Neural crest cell (in vitro differentiated cells): ENCODE data around the gene EHBP1L1. TPM values are rescaled to one million over a fixed set of nuclear protein-coding genes. Genes with fewer than 3 reads are reported as not detected.

Experiments
- DNase-seq: peaks from one replicate; pipeline ENCODE4 v3.0.0; 2021; ENCODE audit warnings: low read depth, mixed read lengths, low spot score
- H3K27ac Mint-ChIP-seq: one replicate; pipeline ENCODE4 v1.8.0; 2021; ENCODE audit warnings: mild to moderate bottlenecking, mixed read lengths; ENCODE audit not compliant: unreplicated experiment
- H3K27me3 Mint-ChIP-seq: 2 replicates; pipeline ENCODE4 v1.8.0; 2021; ENCODE audit warnings: low read depth, mild to moderate bottlenecking, mixed read lengths
- H3K36me3 Mint-ChIP-seq: 2 replicates; pipeline ENCODE4 v1.8.0; 2021; ENCODE audit warnings: low read depth, mild to moderate bottlenecking, mixed read lengths
- H3K4me1 Mint-ChIP-seq: 2 replicates; pipeline ENCODE4 v1.8.0; 2021; ENCODE audit warnings: mixed read lengths
- H3K4me3 Mint-ChIP-seq: one replicate; pipeline ENCODE4 v1.8.0; 2021; ENCODE audit warnings: mild to moderate bottlenecking, mixed read lengths
- H3K9me3 Mint-ChIP-seq: 2 replicates; pipeline ENCODE4 v1.8.0; 2021; ENCODE audit warnings: mixed read lengths
- CTCF ChIP-seq: fragments of 200-600 bp; sonication (generic); conservative IDR thresholded peaks from 2 replicates; pipeline ENCODE4 v1.5.0; 2021; ENCODE audit warnings: antibody characterized with exemption, mild to moderate bottlenecking
- total RNA-seq: library from RNA; stranded (reverse); gene quantifications from 2 replicates; pipeline ENCODE4 v1.2.1, GENCODE V29; 2021

The EHBP1L1 gene
- total RNA-seq, 1 donor from 2014 or later, result 13.6 TPM

- DNase-seq, result no peak
- H3K36me3 Mint-ChIP-seq, result no peaks in the 10 kb centered on the region
- H3K27me3 Mint-ChIP-seq, result peaks cover 17% of the 10 kb centered on the region
- peak within 1 kb of the TSS; percentile 52 for H3K27ac Mint-ChIP-seq
- H3K4me1 Mint-ChIP-seq, result peaks cover 46% of the 10 kb centered on the region
- H3K4me3 Mint-ChIP-seq, result peak within 1 kb of the TSS; percentile 84
- TF ChIP-seq CTCF, result no peak
- no peaks in the 10 kb centered on the region for H3K9me3 Mint-ChIP-seq
These were observed 17.6 kb upstream of the EHBP1L1 start, which contains the start of gene LTBP3 for GRCh38 chr11:65558002-65558929. TSS of gene LTBP3 (minus strand) at chr11:65558359. CDS start at chr11:65557959, 400 bp downstream.

- peak overlapping the region; percentile 35 for H3K27ac Mint-ChIP-seq
- peak overlapping the region; percentile 74 for H3K4me3 Mint-ChIP-seq
- H3K4me1 Mint-ChIP-seq, result peaks cover 46% of the 10 kb centered on the region
- no peak for TF ChIP-seq CTCF
- peaks cover 17% of the 10 kb centered on the region for H3K27me3 Mint-ChIP-seq
- no peak for DNase-seq
- H3K9me3 Mint-ChIP-seq, result no peaks in the 10 kb centered on the region
- H3K36me3 Mint-ChIP-seq, result no peaks in the 10 kb centered on the region
These were observed 16.8 kb upstream of the EHBP1L1 start for GRCh38 chr11:65558930-65559509.

- DNase-seq, result no peak
- H3K4me3 Mint-ChIP-seq, result peak overlapping the region; percentile 62
- no peaks in the 10 kb centered on the region for H3K36me3 Mint-ChIP-seq
- no peaks in the 10 kb centered on the region for H3K9me3 Mint-ChIP-seq
- peaks cover 13% of the 10 kb centered on the region for H3K27me3 Mint-ChIP-seq
- peak overlapping the region; percentile 35 for H3K27ac Mint-ChIP-seq
- TF ChIP-seq CTCF, result no peak
- peaks cover 43% of the 10 kb centered on the region for H3K4me1 Mint-ChIP-seq
These were observed 16.3 kb upstream of the EHBP1L1 start for GRCh38 chr11:65559535-65559934.

- Mint-ChIP-seq H3K4me3 (peak overlapping the region; percentile 28), H3K27ac (no peak overlapping the region)
These were observed 15.8 kb upstream of the EHBP1L1 start for GRCh38 chr11:65559951-65560537.

More at GRCh38 chr11:65559951-65560537, 15.8 kb upstream of the EHBP1L1 start:
- DNase-seq, result no peak
- Mint-ChIP-seq H3K36me3 (no peaks in the 10 kb centered on the region), H3K9me3 (no peaks in the 10 kb centered on the region), H3K27me3 (peaks cover 8% of the 10 kb centered on the region), H3K4me1 (peaks cover 38% of the 10 kb centered on the region)
- TF ChIP-seq CTCF, result no peak
